ENCODE results near the gene ENTPD2. TPM values are rescaled to one million over a fixed set of nuclear protein-coding genes. Genes with fewer than 3 reads are reported as not detected.

ENTPD2 gene
- total and polyA plus RNA-seq, 9 of the 15 experiments (the other 6 are each of a cell fraction or from before 2014, with no cell fraction given), result 0.04 to 0.60 (median 0.14) TPM; not detected in 4

DNA sequence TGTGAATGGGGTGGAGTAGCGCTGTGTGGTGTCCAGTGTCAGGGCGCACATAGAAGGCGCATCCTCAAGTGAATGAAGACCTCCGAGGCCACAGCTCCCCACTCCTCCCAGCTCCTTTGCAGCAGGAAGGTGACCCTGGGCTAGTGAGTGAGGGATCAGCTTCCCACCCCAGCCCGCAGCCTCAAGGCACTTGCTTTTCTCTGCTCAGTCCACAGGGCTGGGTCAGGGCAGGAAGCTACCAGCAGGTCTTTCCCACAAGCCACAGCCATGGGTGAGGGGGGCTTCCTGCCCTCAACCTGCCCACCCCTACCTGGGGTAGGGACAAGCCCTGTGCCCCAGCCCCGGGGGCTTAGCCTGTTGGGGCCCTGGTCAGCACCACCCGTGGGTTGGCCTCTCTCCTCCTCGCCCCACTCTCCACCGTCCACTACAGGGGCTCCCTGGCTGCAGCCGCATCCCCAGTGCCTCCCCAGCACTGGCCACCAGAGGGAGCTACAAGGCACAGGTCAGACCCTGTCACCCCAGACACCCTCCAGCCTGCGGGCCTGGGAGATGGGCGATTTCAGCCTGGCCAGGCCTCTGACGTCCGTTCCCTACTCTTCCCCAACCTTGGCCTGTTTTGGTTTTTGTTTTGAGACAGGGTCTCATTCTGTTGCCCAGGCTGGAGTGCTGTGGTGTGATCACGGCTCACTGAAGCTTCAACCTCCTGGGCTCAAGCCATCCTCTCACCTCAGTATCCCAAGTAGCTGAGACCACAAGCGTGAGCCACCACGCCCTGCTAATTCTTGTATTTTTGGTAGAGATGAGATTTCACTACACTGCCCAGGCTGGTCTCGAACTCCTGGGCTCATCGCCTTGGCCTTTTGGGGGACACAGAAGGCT lies 24.6 kb downstream of the ENTPD2 start (continued):
- TF ChIP-seq, protein P1, sequence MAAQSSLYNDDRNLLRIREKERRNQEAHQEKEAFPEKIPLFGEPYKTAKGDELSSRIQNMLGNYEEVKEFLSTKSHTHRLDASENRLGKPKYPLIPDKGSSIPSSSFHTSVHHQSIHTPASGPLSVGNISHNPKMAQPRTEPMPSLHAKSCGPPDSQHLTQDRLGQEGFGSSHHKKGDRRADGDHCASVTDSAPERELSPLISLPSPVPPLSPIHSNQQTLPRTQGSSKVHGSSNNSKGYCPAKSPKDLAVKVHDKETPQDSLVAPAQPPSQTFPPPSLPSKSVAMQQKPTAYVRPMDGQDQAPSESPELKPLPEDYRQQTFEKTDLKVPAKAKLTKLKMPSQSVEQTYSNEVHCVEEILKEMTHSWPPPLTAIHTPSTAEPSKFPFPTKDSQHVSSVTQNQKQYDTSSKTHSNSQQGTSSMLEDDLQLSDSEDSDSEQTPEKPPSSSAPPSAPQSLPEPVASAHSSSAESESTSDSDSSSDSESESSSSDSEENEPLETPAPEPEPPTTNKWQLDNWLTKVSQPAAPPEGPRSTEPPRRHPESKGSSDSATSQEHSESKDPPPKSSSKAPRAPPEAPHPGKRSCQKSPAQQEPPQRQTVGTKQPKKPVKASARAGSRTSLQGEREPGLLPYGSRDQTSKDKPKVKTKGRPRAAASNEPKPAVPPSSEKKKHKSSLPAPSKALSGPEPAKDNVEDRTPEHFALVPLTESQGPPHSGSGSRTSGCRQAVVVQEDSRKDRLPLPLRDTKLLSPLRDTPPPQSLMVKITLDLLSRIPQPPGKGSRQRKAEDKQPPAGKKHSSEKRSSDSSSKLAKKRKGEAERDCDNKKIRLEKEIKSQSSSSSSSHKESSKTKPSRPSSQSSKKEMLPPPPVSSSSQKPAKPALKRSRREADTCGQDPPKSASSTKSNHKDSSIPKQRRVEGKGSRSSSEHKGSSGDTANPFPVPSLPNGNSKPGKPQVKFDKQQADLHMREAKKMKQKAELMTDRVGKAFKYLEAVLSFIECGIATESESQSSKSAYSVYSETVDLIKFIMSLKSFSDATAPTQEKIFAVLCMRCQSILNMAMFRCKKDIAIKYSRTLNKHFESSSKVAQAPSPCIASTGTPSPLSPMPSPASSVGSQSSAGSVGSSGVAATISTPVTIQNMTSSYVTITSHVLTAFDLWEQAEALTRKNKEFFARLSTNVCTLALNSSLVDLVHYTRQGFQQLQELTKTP (IDR thresholded peaks at IDR 0.05; ENCODE audit: low read depth in 1 of 2, partially characterized antibody in 2 of 2), result no peak
- TF ChIP-seq, protein P2, sequence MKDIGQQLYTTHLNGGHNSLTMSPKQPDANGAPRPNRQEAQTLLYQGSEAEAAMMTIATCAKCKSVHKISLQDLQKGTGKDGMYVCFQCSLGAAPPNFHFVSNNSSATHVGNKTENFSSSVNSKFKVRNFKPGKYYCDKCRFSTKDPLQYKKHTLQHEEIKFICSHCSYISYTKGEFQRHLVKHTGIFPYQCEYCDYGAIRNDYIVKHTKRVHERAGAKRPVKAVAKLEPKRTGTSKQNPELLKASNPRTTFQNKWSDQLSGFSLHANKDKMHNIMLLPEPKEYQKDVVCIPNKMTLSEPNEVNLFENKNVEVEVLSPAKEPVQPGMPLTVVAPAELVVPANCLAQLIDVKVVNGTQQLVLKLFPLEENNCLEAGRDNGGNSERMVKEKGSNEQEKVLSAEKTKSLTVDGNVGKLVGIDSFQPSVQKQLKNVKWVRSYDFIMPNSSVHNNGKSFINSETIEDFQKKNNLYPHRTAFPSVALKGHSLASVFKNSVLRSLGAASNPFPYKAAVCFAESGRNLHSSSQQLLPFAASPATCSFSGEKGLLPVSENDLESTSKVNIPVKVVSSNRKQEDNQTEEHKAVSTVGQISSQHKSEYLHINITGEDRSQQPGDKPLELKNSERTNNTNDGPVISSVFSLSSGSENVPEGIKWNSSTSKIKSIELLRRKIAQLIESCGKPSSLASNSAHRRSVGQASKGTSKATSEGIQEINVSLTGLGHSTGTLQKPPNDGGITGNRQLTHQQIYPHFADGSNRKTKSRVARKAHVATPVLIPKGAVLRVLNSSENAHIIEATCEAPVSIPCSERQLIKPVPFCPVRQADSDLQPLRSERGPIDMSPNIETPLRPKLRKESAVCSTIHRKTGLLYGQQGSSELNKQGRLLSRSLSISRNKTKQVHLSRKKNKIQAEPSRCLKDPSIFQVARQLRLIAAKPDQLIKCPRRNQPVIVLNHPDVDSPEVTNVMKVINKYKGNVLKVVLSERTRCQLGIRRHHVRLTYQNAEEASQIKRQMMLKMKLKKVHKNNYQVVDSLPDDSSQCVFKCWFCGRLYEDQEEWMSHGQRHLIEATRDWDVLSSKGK (CRISPR knock-in tag; IDR thresholded peaks at IDR 0.05), result no peak
- TF ChIP-seq ZNF764 (CRISPR knock-in tag; IDR thresholded peaks at IDR 0.05; ENCODE audit: low read depth) (no peak), TCF7 (IDR thresholded peaks at IDR 0.05; ENCODE audit: borderline replicate concordance) (no peak), MAFK (IDR thresholded peaks at IDR 0.05; ENCODE audit: low read length) (no peak), STAT5B (CRISPR knock-in tag; IDR thresholded peaks at IDR 0.05) (no peak), HNRNPL (IDR thresholded peaks at IDR 0.05; ENCODE audit: low read depth, low read length) (no peak), RBM39 (optimal IDR thresholded peaks at IDR 0.05; ENCODE audit: low read depth, low read length) (peak; percentile 84), NFXL1 (CRISPR knock-in tag; IDR thresholded peaks at IDR 0.05) (no peak), FOXK2 (conservative IDR thresholded peaks at IDR 0.05 in 1 of 2, IDR thresholded peaks at IDR 0.05 in 1 of 2; ENCODE audit: low read depth in 2 of 2) (peak in 1 of 2 experiments; percentile 35; a peak in 1 of 4 replicates), BRF1 (IDR thresholded peaks at IDR 0.05; ENCODE audit: borderline replicate concordance, extremely low read depth, insufficient read length) (no peak), ETV1 (tag; conservative IDR thresholded peaks at IDR 0.05; ENCODE audit: low read depth) (no peak), MEF2D (tag; conservative IDR thresholded peaks at IDR 0.05; ENCODE audit: low read depth) (no peak), TOE1 (IDR thresholded peaks at IDR 0.05; ENCODE audit: borderline replicate concordance) (0 out of 2 replicates have a peak, but pooled peaks have one; percentile 12), TOE1 (CRISPR knock-in tag; IDR thresholded peaks at IDR 0.05; ENCODE audit: borderline replicate concordance, low read depth) (no peak), HDAC8 (tag; IDR thresholded peaks at IDR 0.05) (no peak), RB1 (IDR thresholded peaks at IDR 0.05; ENCODE audit: low read depth) (peak; percentile 63; the same call in 1 of the 2 replicates)
- TF ChIP-seq, protein P3, sequence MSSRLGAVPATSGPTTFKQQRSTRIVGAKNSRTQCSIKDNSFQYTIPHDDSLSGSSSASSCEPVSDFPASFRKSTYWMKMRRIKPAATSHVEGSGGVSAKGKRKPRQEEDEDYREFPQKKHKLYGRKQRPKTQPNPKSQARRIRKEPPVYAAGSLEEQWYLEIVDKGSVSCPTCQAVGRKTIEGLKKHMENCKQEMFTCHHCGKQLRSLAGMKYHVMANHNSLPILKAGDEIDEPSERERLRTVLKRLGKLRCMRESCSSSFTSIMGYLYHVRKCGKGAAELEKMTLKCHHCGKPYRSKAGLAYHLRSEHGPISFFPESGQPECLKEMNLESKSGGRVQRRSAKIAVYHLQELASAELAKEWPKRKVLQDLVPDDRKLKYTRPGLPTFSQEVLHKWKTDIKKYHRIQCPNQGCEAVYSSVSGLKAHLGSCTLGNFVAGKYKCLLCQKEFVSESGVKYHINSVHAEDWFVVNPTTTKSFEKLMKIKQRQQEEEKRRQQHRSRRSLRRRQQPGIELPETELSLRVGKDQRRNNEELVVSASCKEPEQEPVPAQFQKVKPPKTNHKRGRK (tag; IDR thresholded peaks at IDR 0.05), result no peak

All from K562 (cell line).